GM20431 (cell line): ENCODE results near the gene SKIC3.

Source experiments
- in situ Hi-C: fragments of 300-500 bp; cut with MseI, MboI; formaldehyde crosslinking; loops from one replicate; pipeline ENCODE4 v1.15.0; 2020; ENCODE audit warnings: low sequenced_read_pairs; ENCODE audit not compliant: unreplicated experiment

The SKIC3 gene

GRCh38 chr5:95554647-95555548 is at the start of gene SKIC3, which contains the start of gene ARSK:
TSS of gene SKIC3 (minus strand) at chr5:95554977. CDS start at chr5:95547150, 7,827 bp downstream.
TSS of gene ARSK (plus strand) at chr5:95555101. CDS start at chr5:95555279, 178 bp downstream.
- in situ Hi-C loops = no loop called here

DNA sequence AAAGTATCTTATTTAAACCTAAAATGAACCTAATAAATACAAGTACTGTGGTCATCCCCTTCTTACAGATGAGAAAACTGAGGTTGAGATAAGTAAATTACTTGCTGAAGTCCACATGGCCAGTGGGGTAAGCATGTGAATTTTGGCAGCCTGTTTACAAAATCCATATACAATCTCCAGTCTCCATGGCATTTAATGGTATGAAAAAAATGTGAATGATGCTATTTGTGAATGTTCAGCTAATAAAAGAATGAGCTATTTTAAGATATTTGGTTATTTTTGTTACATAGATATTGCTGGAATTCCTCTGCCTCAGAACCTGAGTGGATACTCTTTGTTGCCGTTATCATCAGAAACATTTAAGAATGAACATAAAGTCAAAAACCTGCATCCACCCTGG is 45.8 kb upstream of the SKIC3 start:
- in situ Hi-C loops = no loop called here

GRCh38 chr5:95599252-95599651 is 44.5 kb upstream of the SKIC3 start:
- in situ Hi-C loops = no loop called here

- in situ Hi-C loops = no loop called here
Measured at GRCh38 chr5:95595289-95595931, 40.6 kb upstream of the SKIC3 start.

DNA sequence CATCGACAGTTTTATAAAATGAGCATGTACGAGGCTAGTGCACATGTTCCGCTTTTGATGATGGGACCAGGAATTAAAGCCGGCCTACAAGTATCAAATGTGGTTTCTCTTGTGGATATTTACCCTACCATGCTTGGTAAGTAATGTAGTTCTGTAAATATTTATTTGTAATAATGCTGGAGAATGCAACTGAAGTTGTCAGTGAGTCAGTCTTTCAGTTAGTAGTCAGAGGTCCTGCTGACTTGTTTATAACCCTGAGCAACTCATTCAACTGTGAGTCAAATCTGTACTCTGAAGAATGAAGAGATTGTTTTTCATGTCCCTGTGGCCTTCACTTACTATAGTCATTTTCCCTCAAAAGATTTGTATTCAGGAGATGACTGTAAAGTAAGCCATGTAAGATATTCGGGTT is 36.7 kb upstream of the SKIC3 start:
- in situ Hi-C loops = no loop called here

DNA sequence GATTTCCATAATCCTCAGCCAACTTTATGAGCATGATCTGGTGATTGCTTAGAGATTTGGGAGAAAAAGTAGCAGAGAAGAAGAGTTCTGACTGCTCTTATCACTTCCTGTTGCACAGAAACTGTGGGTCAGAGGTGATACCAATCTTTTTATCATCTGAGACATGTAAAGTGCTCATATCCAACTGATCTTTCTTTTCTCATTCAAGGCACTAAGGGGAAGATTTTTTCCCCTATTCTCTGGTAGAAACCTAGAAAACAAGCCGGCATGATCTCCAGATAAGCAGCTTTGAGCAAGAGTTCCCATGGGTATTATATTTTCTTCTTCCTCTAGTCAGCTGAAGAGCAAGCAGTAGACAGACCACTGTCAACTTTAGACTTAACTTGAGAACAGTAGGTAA is 36.1 kb upstream of the SKIC3 start:
- in situ Hi-C loops = no loop called here

DNA sequence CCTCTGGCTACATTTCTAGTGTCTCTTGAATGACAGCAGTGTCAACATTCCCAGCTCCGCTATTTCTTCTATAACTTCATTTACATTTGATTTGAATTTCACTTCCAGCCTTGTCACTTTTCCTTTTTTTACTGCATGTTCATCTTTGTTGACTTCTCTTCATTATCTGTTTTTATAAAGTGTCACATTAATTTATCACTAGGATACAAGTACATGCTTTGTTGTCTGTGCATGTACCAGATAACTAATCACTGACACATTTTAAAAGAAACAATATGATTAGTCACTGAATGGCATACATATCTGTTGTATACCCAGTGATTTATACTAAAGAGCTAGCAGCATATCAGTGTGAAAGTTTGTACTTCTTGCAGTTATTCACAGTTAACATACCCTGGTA is 29.2 kb upstream of the SKIC3 start:
- in situ Hi-C loops = no loop called here

DNA sequence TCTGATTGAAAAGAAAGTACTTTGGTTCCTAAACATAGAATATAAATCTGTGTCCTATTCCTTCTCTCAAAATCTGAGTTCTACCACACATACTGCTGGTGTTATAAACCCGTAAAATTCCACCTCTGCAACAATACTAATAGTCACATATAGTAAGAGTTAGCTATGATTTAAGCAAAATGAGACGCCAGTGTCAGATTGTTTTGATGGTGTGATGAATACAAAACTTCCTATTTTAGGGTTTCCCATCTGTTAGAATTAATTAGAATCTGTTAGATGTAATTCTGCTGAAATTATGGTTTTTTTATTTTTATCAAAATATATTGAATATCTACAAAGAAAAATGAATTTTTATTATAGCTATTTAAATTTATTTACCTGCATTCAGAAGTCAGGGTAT is 26.8 kb upstream of the SKIC3 start:
- in situ Hi-C loops = no loop called here

GRCh38 chr5:95572016-95572415 is 17.2 kb upstream of the SKIC3 start:
- in situ Hi-C loops = no loop called here

DNA sequence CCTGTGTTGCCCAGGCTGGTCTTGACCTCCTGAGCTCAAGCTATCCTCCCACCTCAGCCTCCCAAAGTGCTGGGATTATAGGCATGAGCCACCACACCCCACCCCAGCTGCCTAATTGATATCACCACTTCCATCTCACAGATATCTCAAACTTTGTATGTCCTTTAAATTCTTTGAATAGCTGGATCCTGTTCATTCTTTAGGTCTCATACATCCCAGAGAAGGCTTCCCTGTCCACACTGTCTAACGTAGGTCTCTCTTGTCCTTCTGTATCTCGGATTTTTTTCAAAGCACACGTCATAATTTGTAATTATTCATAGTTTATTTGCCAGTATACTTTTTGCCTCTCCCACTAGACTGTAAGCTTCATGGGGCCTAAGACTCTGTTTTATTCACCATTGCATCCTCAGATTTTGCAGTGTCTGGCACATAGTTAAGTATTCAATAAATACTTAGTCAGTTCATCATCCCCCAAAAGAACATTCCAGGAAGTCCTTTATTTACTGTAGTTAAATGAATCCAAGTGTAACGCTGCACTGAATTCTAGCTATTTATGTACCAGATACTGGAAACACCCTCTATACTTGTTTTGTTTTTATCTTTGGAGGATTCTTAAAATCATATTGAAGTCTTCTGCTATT is 10.6 kb upstream of the SKIC3 start:
- in situ Hi-C loops = no loop called here

DNA sequence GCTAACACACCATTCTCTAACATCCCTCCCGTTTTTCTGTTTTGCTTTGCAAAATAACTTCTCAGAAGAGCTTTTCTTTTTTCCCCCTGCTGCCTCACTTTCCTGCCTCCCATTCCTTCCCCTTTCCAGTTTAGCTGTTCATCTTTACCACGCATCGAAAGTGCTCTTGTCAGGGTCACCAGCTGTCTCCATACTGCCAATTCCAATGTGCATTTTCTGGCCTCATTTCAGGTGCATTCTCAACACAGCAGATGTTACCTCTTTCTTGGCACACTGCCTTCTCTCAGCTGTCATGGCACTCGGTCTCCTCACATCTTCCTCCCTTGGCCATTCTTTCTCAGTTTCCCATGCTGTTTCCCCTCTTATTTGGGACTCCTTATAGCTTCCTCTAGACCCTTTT is 9.7 kb upstream of the SKIC3 start:
- in situ Hi-C loops = no loop called here

GRCh38 chr5:95563367-95563766 is 8.6 kb upstream of the SKIC3 start:
- in situ Hi-C loops = no loop called here

- in situ Hi-C loops = no loop called here
Measured at GRCh38 chr5:95562282-95562681, 7.5 kb upstream of the SKIC3 start.

DNA sequence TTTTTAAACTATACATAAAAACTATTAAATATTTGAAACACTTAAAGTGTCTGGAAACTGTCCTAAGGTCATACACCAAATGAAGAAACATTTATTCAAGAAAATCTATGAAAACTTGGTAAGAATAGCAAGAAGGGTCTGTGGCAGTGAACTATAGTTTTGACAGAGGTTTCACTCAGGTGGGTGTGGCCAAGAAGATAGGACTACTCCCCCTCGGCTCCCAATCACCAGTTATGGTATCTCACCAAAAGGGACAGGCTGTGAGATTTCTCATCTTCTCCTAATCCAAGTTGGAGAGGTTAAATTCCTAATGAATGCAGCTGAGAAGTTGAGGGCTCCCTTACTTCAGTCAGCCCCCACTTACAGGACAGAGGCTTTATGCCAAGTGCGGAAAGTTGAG is 3.1 kb upstream of the SKIC3 start:
- in situ Hi-C loops = no loop called here

DNA sequence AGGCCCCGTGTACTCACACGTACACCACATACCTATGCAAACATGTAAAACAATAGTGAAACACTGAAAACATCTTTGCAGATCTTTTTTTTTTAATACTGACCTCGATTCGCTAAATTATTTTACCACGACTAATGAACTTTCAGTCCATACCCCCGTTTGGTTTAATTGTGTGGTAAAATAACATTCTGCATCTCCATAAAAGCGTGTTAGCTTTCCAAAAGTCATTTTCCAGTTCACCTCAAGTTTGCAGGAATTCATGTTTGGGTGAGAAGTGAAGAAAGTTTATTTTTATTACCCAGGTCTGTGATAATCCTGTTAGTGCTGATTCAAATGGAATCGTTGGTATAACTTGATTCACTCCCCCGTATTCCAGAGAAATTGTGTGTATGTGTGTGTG is 776 bp upstream of the SKIC3 start:
- in situ Hi-C loops = no loop called here

GRCh38 chr5:95554331-95554646 is 488 bp downstream of the SKIC3 start:
- in situ Hi-C loops = no loop called here

- in situ Hi-C loops = no loop called here
Measured at GRCh38 chr5:95549030-95549429, 5.7 kb downstream of the SKIC3 start.

- in situ Hi-C loops = no loop called here
Measured at GRCh38 chr5:95543017-95543705, 11.6 kb downstream of the SKIC3 start.

DNA sequence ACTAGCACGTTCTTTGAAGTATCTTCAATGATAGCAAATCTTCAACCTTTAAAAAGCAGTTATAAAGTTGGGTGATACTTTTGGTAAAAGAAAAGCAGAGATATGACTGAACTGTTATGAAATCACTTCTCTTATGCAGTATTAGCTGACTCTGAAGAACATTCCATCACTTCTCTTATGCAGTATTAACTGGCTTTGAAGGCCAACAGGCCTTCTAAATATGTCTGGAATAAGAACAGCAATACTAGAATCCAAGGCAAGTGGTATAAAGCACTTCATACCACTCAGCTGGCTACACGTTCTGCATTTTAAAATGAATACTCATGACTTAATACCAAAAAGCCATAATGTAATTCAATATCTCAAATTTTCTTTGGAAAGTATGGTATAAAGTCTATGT is 17.3 kb downstream of the SKIC3 start:
- in situ Hi-C loops = no loop called here

DNA sequence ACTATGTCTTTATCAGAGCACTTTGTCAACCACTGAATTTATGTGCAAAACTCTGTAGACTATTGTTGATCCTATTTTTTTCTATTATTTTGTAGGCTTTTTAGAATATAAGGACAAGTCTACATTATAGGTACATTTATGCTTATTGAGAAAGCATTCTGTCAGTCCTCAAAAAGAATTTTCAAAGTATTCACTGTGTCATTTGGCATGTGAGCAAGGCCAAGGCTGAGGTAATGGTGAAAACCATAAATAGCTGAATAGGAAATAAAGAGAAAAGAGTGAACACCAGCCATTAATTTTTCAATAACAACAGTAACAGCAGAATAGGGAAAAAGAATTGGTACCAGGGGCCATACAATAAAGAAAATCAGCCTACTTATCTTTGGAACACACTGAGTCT is 21.0 kb downstream of the SKIC3 start:
- in situ Hi-C loops = no loop called here

GRCh38 chr5:95533106-95533505 is 21.7 kb downstream of the SKIC3 start:
- in situ Hi-C loops = no loop called here
